Effector CD8-positive, alpha-beta T cell (primary cell): ENCODE results near the gene LRP1.

Experiments used
- DNase-seq: peaks from one replicate; lab custom pipeline; 2025; lab: John Stamatoyannopoulos, UW

Gene LRP1

GRCh38 chr12:57236201-57236924 lies 108.1 kb downstream of the LRP1 start:
- no peak for DNase-seq

- no peak for DNase-seq
Observed at GRCh38 chr12:57236925-57237595, 108.8 kb downstream of the LRP1 start.

GRCh38 chr12:57237596-57237931 lies 109.3 kb downstream of the LRP1 start:
- no peak for DNase-seq

GRCh38 chr12:57237932-57238853 lies 109.9 kb downstream of the LRP1 start:
- DNase-seq = no peak

- peak; percentile 77 for DNase-seq
Observed at GRCh38 chr12:57238854-57239554, 110.7 kb downstream of the LRP1 start.

- DNase-seq = no peak
Observed at GRCh38 chr12:57239587-57240065, 111.3 kb downstream of the LRP1 start.

- DNase-seq = peak; percentile 43
Observed at GRCh38 chr12:57240066-57240921, 112.0 kb downstream of the LRP1 start.

- no peak for DNase-seq
Observed at GRCh38 chr12:57240926-57241401, 112.7 kb downstream of the LRP1 start.

GRCh38 chr12:57241402-57242310 lies 113.4 kb downstream of the LRP1 start:
- DNase-seq = no peak

GRCh38 chr12:57242329-57242690 lies 114.0 kb downstream of the LRP1 start:
- DNase-seq = no peak

- DNase-seq = peak; percentile 43
Observed at GRCh38 chr12:57242691-57243454, 114.6 kb downstream of the LRP1 start.

GRCh38 chr12:57243521-57244311 lies 115.4 kb downstream of the LRP1 start:
- DNase-seq = peak; percentile 71

- DNase-seq = no peak
Observed at GRCh38 chr12:57244312-57244696, 116.0 kb downstream of the LRP1 start.

- DNase-seq = no peak
Observed at GRCh38 chr12:57247041-57247440, 118.8 kb downstream of the LRP1 start.

- DNase-seq = no peak
Observed at GRCh38 chr12:57248934-57249742, 120.9 kb downstream of the LRP1 start.

- no peak for DNase-seq
Observed at GRCh38 chr12:57250541-57250940, 122.3 kb downstream of the LRP1 start.

GRCh38 chr12:57250956-57251355 lies 122.7 kb downstream of the LRP1 start, which contains the start of gene STAC3:
STAC3 (minus strand) TSS chr12:57251187; CDS start chr12:57249636, 1,551 bp downstream.
- no peak for DNase-seq
